IMR-90 (cell line): ENCODE data around the gene NAPB. TPM values are rescaled to one million over a fixed set of nuclear protein-coding genes. Genes with fewer than 3 reads are reported as not detected.

Experiments used
- ATAC-seq: fragments of 200-7000 bp; cut with Tn5 transposase; 2 replicates; pipeline ENCODE4 v1.9.1; 2020; ENCODE audit warnings: low read depth, mild to moderate bottlenecking, moderate library complexity
- BruUV-seq: library from RNA; stranded (reverse); fragments of 400-500 nt; replicated peaks from 2 replicates; lab custom pipeline; 2021; lab: Mats Ljungman, UMichigan
- CTCF ChIA-PET: fragments of 300-600 bp; formaldehyde crosslinking; extraction: SDS; loops from one replicate; lab custom pipeline; 2021; ENCODE audit warnings: antibody characterized with exemption; lab: Yijun Ruan, JAX
- POLR2A ChIA-PET: fragments of 300-600 bp; sonication (Branson Sonifier 250); formaldehyde crosslinking; loops from one replicate; lab custom pipeline; 2022; ENCODE audit warnings: antibody characterized with exemption; ENCODE audit not compliant: unreplicated experiment; lab: Charles Lee
- DNase-seq: peaks from one replicate; pipeline ENCODE4 v3.0.0; 2013
- H2AFZ ChIP-seq: replicated peaks from 2 replicates; pipeline ENCODE3; 2013; ENCODE audit warnings: low read length, mild to moderate bottlenecking; ENCODE audit not compliant: poor library complexity
- H2AK5ac ChIP-seq: 2 replicates; pipeline ENCODE4 v1.6.1; 2013; ENCODE audit warnings: low read depth, low read length, inconsistent platforms
- H2AK9ac ChIP-seq: replicated peaks from 2 replicates; pipeline ENCODE3; 2013; ENCODE audit warnings: mild to moderate bottlenecking, low read depth, low read length, moderate library complexity; ENCODE audit not compliant: poor library complexity
- H2BK120ac ChIP-seq: 2 replicates; pipeline ENCODE4 v1.6.1; 2013; ENCODE audit warnings: low read depth, low read length, inconsistent platforms
- H2BK15ac ChIP-seq: 3 replicates; pipeline ENCODE4 v1.6.1; 2013; ENCODE audit warnings: low read depth, low read length, inconsistent platforms
- H2BK20ac ChIP-seq: 2 replicates; pipeline ENCODE4 v1.6.1; 2013; ENCODE audit warnings: low read depth, mild to moderate bottlenecking, inconsistent platforms, low read length, moderate library complexity
- H2BK5ac ChIP-seq: 2 replicates; pipeline ENCODE4 v1.6.1; 2013; ENCODE audit warnings: mild to moderate bottlenecking, low read depth, low read length, inconsistent platforms; ENCODE audit not compliant: poor library complexity, severe bottlenecking
- H3K14ac ChIP-seq: replicated peaks from 2 replicates; pipeline ENCODE4 v1.6.1; 2013; ENCODE audit warnings: low read depth, low read length, inconsistent platforms
- H3K18ac ChIP-seq: 2 replicates; pipeline ENCODE4 v1.6.1; 2013; ENCODE audit warnings: low read depth, low read length, control low read depth
- H3K23ac ChIP-seq: 2 replicates; pipeline ENCODE4 v1.6.1; 2013; ENCODE audit warnings: low read depth, low read length, inconsistent platforms
- H3K27ac ChIP-seq: 2 replicates; pipeline ENCODE4 v1.5.1; 2013; ENCODE audit warnings: mild to moderate bottlenecking, control low read depth, low read length; ENCODE audit not compliant: insufficient read depth
- H3K27me3 ChIP-seq: 2 replicates; pipeline ENCODE4 v1.6.1; 2013; ENCODE audit warnings: low read length; ENCODE audit not compliant: control insufficient read depth, insufficient read depth
- H3K36me3 ChIP-seq: 2 replicates; pipeline ENCODE4 v1.6.1; 2013; ENCODE audit warnings: low read length, mixed read lengths; ENCODE audit not compliant: control insufficient read depth, insufficient read depth
- H3K4ac ChIP-seq: 2 replicates; pipeline ENCODE4 v1.6.1; 2013; ENCODE audit warnings: low read depth, low read length, inconsistent platforms
- H3K4me1 ChIP-seq: 2 replicates; pipeline ENCODE4 v1.6.1; 2013; ENCODE audit warnings: low read length, mixed read lengths; ENCODE audit not compliant: control insufficient read depth, insufficient read depth
- H3K4me2 ChIP-seq: 2 replicates; pipeline ENCODE4 v1.6.1; 2013; ENCODE audit warnings: low read depth, mild to moderate bottlenecking, control low read depth, low read length, moderate library complexity
- H3K4me3 ChIP-seq: 2 replicates; pipeline ENCODE4 v1.5.1; 2013; ENCODE audit warnings: low read depth, mild to moderate bottlenecking, control low read depth, low read length, moderate library complexity; ENCODE audit not compliant: insufficient read depth
- H3K56ac ChIP-seq: 2 replicates; pipeline ENCODE4 v1.6.1; 2013; ENCODE audit warnings: low read length, inconsistent platforms; ENCODE audit not compliant: insufficient read depth; ENCODE audit errors: extremely low read depth
- H3K79me1 ChIP-seq, 2 experiments: 2 replicates each; pipeline ENCODE4 v1.6.1; 2013; ENCODE audit warnings: low read length in 2 of 2, inconsistent platforms in 1 of 2, low read depth in 1 of 2
- H3K9ac ChIP-seq: 2 replicates; pipeline ENCODE4 v1.6.1; 2013; ENCODE audit warnings: low read depth, low read length, control low read depth
- H3K9me1 ChIP-seq: 2 replicates; pipeline ENCODE4 v1.6.1; 2013; ENCODE audit warnings: low read length, inconsistent platforms; ENCODE audit not compliant: insufficient read depth
- H3K9me3 ChIP-seq: 2 replicates; pipeline ENCODE4 v1.6.1; 2013; ENCODE audit warnings: low read length; ENCODE audit not compliant: control insufficient read depth, insufficient read depth
- H4K20me1 ChIP-seq: 2 replicates; pipeline ENCODE4 v1.6.1; 2013; ENCODE audit warnings: low read length, inconsistent platforms; ENCODE audit not compliant: insufficient read depth
- H4K5ac ChIP-seq: 2 replicates; pipeline ENCODE4 v1.6.1; 2013; ENCODE audit warnings: mild to moderate bottlenecking, low read depth, low read length, control low read depth
- H4K8ac ChIP-seq, 2 experiments: 2 replicates each; pipeline ENCODE4 v1.6.1; 2013; ENCODE audit warnings: low read depth in 2 of 2, low read length in 2 of 2, control low read depth in 1 of 2, inconsistent platforms in 1 of 2
- H4K91ac ChIP-seq: 2 replicates; pipeline ENCODE4 v1.6.1; 2013; ENCODE audit warnings: low read depth, low read length, inconsistent platforms; ENCODE audit not compliant: insufficient read depth
- CEBPB ChIP-seq: IDR thresholded peaks from 2 replicates; pipeline ENCODE4 v1.6.1; 2012; ENCODE audit warnings: low read depth, low read length, improper control_type of control experiment
- CTCF ChIP-seq: conservative IDR thresholded peaks from 2 replicates; pipeline ENCODE4 v1.5.1; 2012; ENCODE audit warnings: mild to moderate bottlenecking, low read depth, low read length, improper control_type of control experiment
- MXI1 ChIP-seq: IDR thresholded peaks from 2 replicates; pipeline ENCODE4 v1.6.1; 2012; ENCODE audit warnings: low read depth, mild to moderate bottlenecking, low read length, moderate library complexity, borderline replicate concordance
- NFE2L2 ChIP-seq: fragments of 150-350 bp; IDR thresholded peaks from 2 replicates; pipeline ENCODE4 v1.6.1; 2016; ENCODE audit warnings: low read depth, mild to moderate bottlenecking, low read length
- RFX5 ChIP-seq: IDR thresholded peaks from 2 replicates; pipeline ENCODE4 v1.8.0; 2012; ENCODE audit warnings: low read depth, mild to moderate bottlenecking, low read length, moderate library complexity
- dilution Hi-C: fragments of 300-500 bp; cut with HindIII; formaldehyde crosslinking; loops from one replicate; pipeline ENCODE4 v1.14.3; 2018; ENCODE audit warnings: low sequenced_read_pairs; ENCODE audit not compliant: unreplicated experiment
- in situ Hi-C: fragments of 300-500 bp; cut with MboI; formaldehyde crosslinking; loops from 3 replicates; pipeline ENCODE4 v1.14.3; 2019; ENCODE audit warnings: low sequenced_read_pairs, inconsistent platforms, mixed read lengths
- intact Hi-C: fragments of 100-400 bp; cut with micrococcal nuclease; formaldehyde crosslinking; loops from 2 replicates; pipeline ENCODE4 v1.10.0; 2022
- polyA plus RNA-seq, 3 experiments: library from polyadenylated mRNA; depleted of rRNA; stranded (reverse); fragments of >200 nt; gene quantifications; 2 replicates each; pipeline ENCODE4 v1.2.3, GENCODE V29; 2012; ENCODE audit warnings: low replicate concordance in 1 of 3
- total RNA-seq: library from RNA; depleted of rRNA; stranded (reverse); fragments of >200 nt; gene quantifications from 2 replicates; pipeline ENCODE4 v1.2.3, GENCODE V29; 2012
- TF ChIP-seq, protein P1 (sequence below): fragments of 150-350 bp; IDR thresholded peaks from 2 replicates; pipeline ENCODE4 v1.6.1; 2016; ENCODE audit warnings: low read depth, mild to moderate bottlenecking, low read length, moderate library complexity, borderline replicate concordance

The NAPB gene
- total and polyA plus RNA-seq, 2 of the 4 experiments (the other 2 are of a cell fraction), result 4.4 to 5.2 TPM

- H3K36me3 ChIP-seq, result no peaks in the 10 kb centered on the region
- no peak overlapping the region for H3K9ac ChIP-seq
- H2BK15ac ChIP-seq, result no peak overlapping the region
- H2BK5ac ChIP-seq, result no peak overlapping the region
- no peak overlapping the region for H3K4me2 ChIP-seq
- H3K4me1 ChIP-seq, result no peaks in the 10 kb centered on the region
- DNase-seq (no peak), ATAC-seq (no peak)
- H3K4ac ChIP-seq, result no peak overlapping the region
- H3K27me3 ChIP-seq, result peaks cover 9% of the 10 kb centered on the region
- H2BK120ac ChIP-seq, result no peak overlapping the region
- TF ChIP-seq CTCF, result no peak
- TF ChIP-seq MXI1, result no peak
- TF ChIP-seq NFE2L2, result no peak
- TF ChIP-seq, protein P1, sequence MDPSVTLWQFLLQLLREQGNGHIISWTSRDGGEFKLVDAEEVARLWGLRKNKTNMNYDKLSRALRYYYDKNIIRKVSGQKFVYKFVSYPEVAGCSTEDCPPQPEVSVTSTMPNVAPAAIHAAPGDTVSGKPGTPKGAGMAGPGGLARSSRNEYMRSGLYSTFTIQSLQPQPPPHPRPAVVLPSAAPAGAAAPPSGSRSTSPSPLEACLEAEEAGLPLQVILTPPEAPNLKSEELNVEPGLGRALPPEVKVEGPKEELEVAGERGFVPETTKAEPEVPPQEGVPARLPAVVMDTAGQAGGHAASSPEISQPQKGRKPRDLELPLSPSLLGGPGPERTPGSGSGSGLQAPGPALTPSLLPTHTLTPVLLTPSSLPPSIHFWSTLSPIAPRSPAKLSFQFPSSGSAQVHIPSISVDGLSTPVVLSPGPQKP, result no peak
- no peak for TF ChIP-seq CEBPB
- TF ChIP-seq RFX5, result no peak
- in situ Hi-C loops (loop anchor here (25.0 kb wide), 1 partner anchor 1000 kb away; no protein-coding TSS in a partner anchor), dilution Hi-C loops (no loop called here), intact Hi-C loops (no loop called here)
- no peak overlapping the region for H3K4me3 ChIP-seq
- H4K91ac ChIP-seq, result no peak overlapping the region
- H3K23ac ChIP-seq, result no peak overlapping the region
- POLR2A ChIA-PET, result no interaction called here
- H3K18ac ChIP-seq, result no peak overlapping the region
- CTCF ChIA-PET, result interaction anchor here (0.6 kb wide), 1 partner anchor 318 kb away, joined by 3 read pairs; no protein-coding TSS in a partner anchor
- H3K9me3 ChIP-seq, result no peaks in the 10 kb centered on the region
- no peak overlapping the region for H2AK9ac ChIP-seq
- no TSS peak for BruUV-seq
- no peaks in the 10 kb centered on the region for H3K79me1 ChIP-seq
- H2AK5ac ChIP-seq, result no peak overlapping the region
- H3K9me1 ChIP-seq, result no peaks in the 10 kb centered on the region
- H3K14ac ChIP-seq, result no peak overlapping the region
- no peak overlapping the region for H4K8ac ChIP-seq
- no peak overlapping the region for H3K27ac ChIP-seq
- H2BK20ac ChIP-seq, result no peak overlapping the region
- H2AFZ ChIP-seq, result no peak overlapping the region
- no peak overlapping the region for H4K5ac ChIP-seq
- no peaks in the 10 kb centered on the region for H4K20me1 ChIP-seq
- no peak overlapping the region for H3K56ac ChIP-seq
Measured at GRCh38 chr20:23337312-23337711, 84.0 kb downstream of the NAPB start.
